SK-N-SH treated with all-trans-retinoic acid at 6 μM for 48 hours (cell line): ENCODE results near the gene PDZD2.

Experiments used
- ATAC-seq: fragments of 200-7000 bp; cut with Tn5 transposase; 3 replicates; pipeline ENCODE4 v1.9.1; 2020; ENCODE audit warnings: mild to moderate bottlenecking, moderate library complexity
- ARNTL ChIP-seq: fragments of 450-650 bp; formaldehyde crosslinking; IDR thresholded peaks from 2 replicates; pipeline ENCODE4 v1.5.0; 2020; ENCODE audit warnings: low read depth, mild to moderate bottlenecking, moderate library complexity, borderline replicate concordance
- BACH2 ChIP-seq: fragments of 250-450 bp; sonication (Bioruptor Pico); IDR thresholded peaks from 2 replicates; pipeline ENCODE4 v1.9.0; 2021; ENCODE audit warnings: mild to moderate bottlenecking, borderline replicate concordance
- CREB5 ChIP-seq: fragments of 250-450 bp; sonication (Bioruptor Pico); IDR thresholded peaks from 2 replicates; pipeline ENCODE4 v1.5.1; 2020; ENCODE audit warnings: low read depth, mild to moderate bottlenecking, moderate library complexity
- CSDC2 ChIP-seq: fragments of 250-450 bp; sonication (Bioruptor Pico); IDR thresholded peaks from 2 replicates; pipeline ENCODE4 v1.5.0; 2020; ENCODE audit warnings: mild to moderate bottlenecking, moderate library complexity
- CSRNP3 ChIP-seq: fragments of 250-450 bp; sonication (Bioruptor Pico); IDR thresholded peaks from 2 replicates; pipeline ENCODE4 v1.5.1; 2021; ENCODE audit warnings: mild to moderate bottlenecking, moderate library complexity
- ESRRG ChIP-seq: fragments of 250-450 bp; sonication (Bioruptor Pico); IDR thresholded peaks from 2 replicates; pipeline ENCODE4 v1.6.1; 2021; ENCODE audit warnings: mild to moderate bottlenecking
- GLIS3 ChIP-seq: fragments of 250-450 bp; sonication (Bioruptor Pico); IDR thresholded peaks from 2 replicates; pipeline ENCODE4 v1.5.0; 2020; ENCODE audit warnings: mild to moderate bottlenecking, moderate library complexity
- ISL1 ChIP-seq: fragments of 250-450 bp; sonication (Bioruptor Pico); IDR thresholded peaks from 2 replicates; pipeline ENCODE4 v2.1.2; 2022; ENCODE audit warnings: mild to moderate bottlenecking, moderate library complexity
- OSR1 ChIP-seq: fragments of 250-450 bp; sonication (Bioruptor Pico); IDR thresholded peaks from 2 replicates; pipeline ENCODE4 v1.8.0; 2022; ENCODE audit warnings: moderate library complexity, mild to moderate bottlenecking, inconsistent platforms
- PATZ1 ChIP-seq: fragments of 250-450 bp; sonication (Bioruptor Pico); IDR thresholded peaks from 2 replicates; pipeline ENCODE4 v1.8.0; 2020; ENCODE audit warnings: mild to moderate bottlenecking, moderate library complexity, borderline replicate concordance
- POU6F1 ChIP-seq: fragments of 250-450 bp; sonication (Bioruptor Pico); IDR thresholded peaks from 2 replicates; pipeline ENCODE4 v1.8.0; 2021; ENCODE audit warnings: low read depth, mild to moderate bottlenecking, moderate library complexity, borderline replicate concordance
- PPARA ChIP-seq: fragments of 250-450 bp; sonication (Bioruptor Pico); IDR thresholded peaks from 2 replicates; pipeline ENCODE4 v1.5.0; 2020; ENCODE audit warnings: mild to moderate bottlenecking, borderline replicate concordance
- RARB ChIP-seq: fragments of 250-450 bp; sonication (Bioruptor Pico); IDR thresholded peaks from 2 replicates; pipeline ENCODE4 v1.8.0; 2021; ENCODE audit warnings: mild to moderate bottlenecking, moderate library complexity
- SNAI2 ChIP-seq: fragments of 250-450 bp; sonication (Bioruptor Pico); IDR thresholded peaks from 2 replicates; pipeline ENCODE4 v1.5.0; 2020; ENCODE audit warnings: mild to moderate bottlenecking, moderate library complexity
- TCF4 ChIP-seq: fragments of 250-450 bp; sonication (Bioruptor Pico); IDR thresholded peaks from 2 replicates; pipeline ENCODE4 v1.8.0; 2021; ENCODE audit warnings: mild to moderate bottlenecking, moderate library complexity, borderline replicate concordance
- TOX ChIP-seq: fragments of 250-450 bp; sonication (Bioruptor Pico); IDR thresholded peaks from 2 replicates; pipeline ENCODE4 v1.8.0; 2021; ENCODE audit warnings: mild to moderate bottlenecking, moderate library complexity, borderline replicate concordance
- TSHZ2 ChIP-seq: fragments of 250-450 bp; sonication (Bioruptor Pico); IDR thresholded peaks from 2 replicates; pipeline ENCODE4 v1.5.0; 2020; ENCODE audit warnings: mild to moderate bottlenecking, moderate library complexity
- ZC3H10 ChIP-seq: fragments of 250-450 bp; sonication (Bioruptor Pico); IDR thresholded peaks from 2 replicates; pipeline ENCODE4 v1.5.1; 2021; ENCODE audit warnings: mild to moderate bottlenecking, moderate library complexity
- ZFP3 ChIP-seq: fragments of 250-450 bp; sonication (Bioruptor Pico); IDR thresholded peaks from 2 replicates; pipeline ENCODE4 v1.5.0; 2020; ENCODE audit warnings: mild to moderate bottlenecking, moderate library complexity
- ZNF565 ChIP-seq: fragments of 450-650 bp; formaldehyde crosslinking; conservative IDR thresholded peaks from 2 replicates; pipeline ENCODE4 v1.5.0; 2020; ENCODE audit warnings: low read depth, mild to moderate bottlenecking, moderate library complexity
- ZNF8 ChIP-seq: fragments of 450-650 bp; formaldehyde crosslinking; IDR thresholded peaks from 2 replicates; pipeline ENCODE4 v1.5.0; 2020; ENCODE audit warnings: mild to moderate bottlenecking, moderate library complexity

PDZD2 gene

GRCh38 chr5:31995714-31996113 lies 356.8 kb downstream of the PDZD2 start (continued):
- TF ChIP-seq PATZ1 (CRISPR knock-in tag) (no peak), ISL1 (CRISPR knock-in tag) (no peak), ESRRG (CRISPR knock-in tag) (no peak)
- TF ChIP-seq, all 23 proteins: peak for 0

GRCh38 chr5:31996909-31997308 lies 358.0 kb downstream of the PDZD2 start:
- TF ChIP-seq RARB (CRISPR knock-in tag) (no peak), ZNF565 (no peak), OSR1 (CRISPR knock-in tag) (no peak), ISL1 (CRISPR knock-in tag) (no peak), ESRRG (CRISPR knock-in tag) (no peak), TSHZ2 (CRISPR knock-in tag) (no peak), TOX (CRISPR knock-in tag) (no peak), CREB5 (CRISPR knock-in tag) (no peak), BACH2 (CRISPR knock-in tag) (no peak), ZNF8 (CRISPR knock-in tag) (no peak), POU6F1 (no peak), CSDC2 (CRISPR knock-in tag) (no peak), TCF4 (CRISPR knock-in tag) (no peak), PATZ1 (CRISPR knock-in tag) (no peak), PPARA (CRISPR knock-in tag) (no peak), ARNTL (CRISPR knock-in tag) (no peak), ZC3H10 (no peak)
- ATAC-seq: no peak

GRCh38 chr5:31999470-31999869 lies 360.5 kb downstream of the PDZD2 start:
- no peak for ATAC-seq
- no peak for TF ChIP-seq ZFP3 (CRISPR knock-in tag)

GRCh38 chr5:32000731-32001130 lies 361.8 kb downstream of the PDZD2 start:
- no peak for ATAC-seq
- TF ChIP-seq CSDC2 (CRISPR knock-in tag): no peak
- TF ChIP-seq SNAI2 (CRISPR knock-in tag): no peak
- no peak for TF ChIP-seq GLIS3 (CRISPR knock-in tag)
- no peak for TF ChIP-seq TSHZ2 (CRISPR knock-in tag)
- TF ChIP-seq TOX (CRISPR knock-in tag): no peak
- no peak for TF ChIP-seq BACH2 (CRISPR knock-in tag)
- TF ChIP-seq RARB (CRISPR knock-in tag): no peak
- no peak for TF ChIP-seq POU6F1
- no peak for TF ChIP-seq CSRNP3
